ENCODE measurements around the gene SLPI.

The SLPI gene

GRCh38 chr20:45218636-45219035, 35.7 kb downstream of the SLPI start:
- no peak overlapping the region for H3K4me2 ChIP-seq (ENCODE audit: low read length)
- no peaks in the 10 kb centered on the region for H4K20me1 ChIP-seq (ENCODE audit: insufficient read depth, low read length)
- no peaks in the 10 kb centered on the region for H3K9me2 ChIP-seq (ENCODE audit: low read depth, low read length)
- no peak overlapping the region for H2AFZ ChIP-seq (ENCODE audit: low read length)
- H3F3A ChIP-seq (ENCODE audit: insufficient read depth, low read length) = no peaks in the 10 kb centered on the region
- no peak overlapping the region for H3K27ac ChIP-seq (ENCODE audit: low read depth, low read length, poor library complexity, severe bottlenecking)
- H3K79me2 ChIP-seq (ENCODE audit: insufficient read depth, low read length) = no peaks in the 10 kb centered on the region
- no peak overlapping the region for H3K9ac ChIP-seq (ENCODE audit: low read length)
- H3K4me3 ChIP-seq (ENCODE audit: low read depth, low read length, poor library complexity, severe bottlenecking) = no peak overlapping the region
- no peaks in the 10 kb centered on the region for H3K4me1 ChIP-seq (ENCODE audit: insufficient read depth, low read length, severe bottlenecking)
- no peaks in the 10 kb centered on the region for H3K9me3 ChIP-seq (ENCODE audit: low read length)
- TF ChIP-seq CTCF (IDR thresholded peaks at IDR 0.05; ENCODE audit: low read length) = no peak
- TF ChIP-seq EZH2 (IDR thresholded peaks at IDR 0.05; ENCODE audit: borderline replicate concordance, low read length) = no peak
- H3K27me3 ChIP-seq (ENCODE audit: insufficient read depth, low read length) = no peaks in the 10 kb centered on the region
- H3K36me3 ChIP-seq (ENCODE audit: insufficient read depth, low read length) = no peaks in the 10 kb centered on the region

GRCh38 chr20:45218124-45218523, 36.2 kb downstream of the SLPI start:
- H4K20me1 ChIP-seq (ENCODE audit: insufficient read depth, low read length) = no peaks in the 10 kb centered on the region
- no peaks in the 10 kb centered on the region for H3K27me3 ChIP-seq (ENCODE audit: insufficient read depth, low read length)
- H3K36me3 ChIP-seq (ENCODE audit: insufficient read depth, low read length) = no peaks in the 10 kb centered on the region
- H3K4me1 ChIP-seq (ENCODE audit: insufficient read depth, low read length, severe bottlenecking) = no peaks in the 10 kb centered on the region
- H3K9me2 ChIP-seq (ENCODE audit: low read depth, low read length) = no peaks in the 10 kb centered on the region
- no peak overlapping the region for H3K27ac ChIP-seq (ENCODE audit: low read depth, low read length, poor library complexity, severe bottlenecking)
- H3K4me2 ChIP-seq (ENCODE audit: low read length) = no peak overlapping the region
- no peak overlapping the region for H2AFZ ChIP-seq (ENCODE audit: low read length)
- H3F3A ChIP-seq (ENCODE audit: insufficient read depth, low read length) = no peaks in the 10 kb centered on the region
- no peaks in the 10 kb centered on the region for H3K9me3 ChIP-seq (ENCODE audit: low read length)
- no peak overlapping the region for H3K9ac ChIP-seq (ENCODE audit: low read length)
- TF ChIP-seq CTCF (IDR thresholded peaks at IDR 0.05; ENCODE audit: low read length) = no peak
- TF ChIP-seq EZH2 (IDR thresholded peaks at IDR 0.05; ENCODE audit: borderline replicate concordance, low read length) = no peak
- H3K4me3 ChIP-seq (ENCODE audit: low read depth, low read length, poor library complexity, severe bottlenecking) = no peak overlapping the region
- no peaks in the 10 kb centered on the region for H3K79me2 ChIP-seq (ENCODE audit: insufficient read depth, low read length)

- no peaks in the 10 kb centered on the region for H3K36me3 ChIP-seq (ENCODE audit: insufficient read depth, low read length)
- H3K79me2 ChIP-seq (ENCODE audit: insufficient read depth, low read length) = no peaks in the 10 kb centered on the region
- no peak overlapping the region for H3K9ac ChIP-seq (ENCODE audit: low read length)
- H3K27me3 ChIP-seq (ENCODE audit: insufficient read depth, low read length) = no peaks in the 10 kb centered on the region
- no peak overlapping the region for H3K4me3 ChIP-seq (ENCODE audit: low read depth, low read length, poor library complexity, severe bottlenecking)
- H3K9me2 ChIP-seq (ENCODE audit: low read depth, low read length) = no peaks in the 10 kb centered on the region
- no peaks in the 10 kb centered on the region for H4K20me1 ChIP-seq (ENCODE audit: insufficient read depth, low read length)
- no peak overlapping the region for H3K4me2 ChIP-seq (ENCODE audit: low read length)
- TF ChIP-seq EZH2 (IDR thresholded peaks at IDR 0.05; ENCODE audit: borderline replicate concordance, low read length) (no peak), CTCF (IDR thresholded peaks at IDR 0.05; ENCODE audit: low read length) (no peak)
- no peaks in the 10 kb centered on the region for H3K4me1 ChIP-seq (ENCODE audit: insufficient read depth, low read length, severe bottlenecking)
- no peak overlapping the region for H3K27ac ChIP-seq (ENCODE audit: low read depth, low read length, poor library complexity, severe bottlenecking)
- H3F3A ChIP-seq (ENCODE audit: insufficient read depth, low read length) = no peaks in the 10 kb centered on the region
- no peaks in the 10 kb centered on the region for H3K9me3 ChIP-seq (ENCODE audit: low read length)
- no peak overlapping the region for H2AFZ ChIP-seq (ENCODE audit: low read length)
Measured at GRCh38 chr20:45212836-45213235, 41.5 kb downstream of the SLPI start.

Measured in OCI-LY1 (cell line).